ENCODE results near the gene LRRC74B. TPM values are rescaled to one million over a fixed set of nuclear protein-coding genes. Genes with fewer than 3 reads are reported as not detected.
"Not testable (repeated sequence)": the region's sequence is repeated elsewhere in the genome, so short reads cannot be mapped to it uniquely, and the experiment has no call there.

The LRRC74B gene
- total and polyA plus RNA-seq, 2 of the 4 experiments (the other 2 are of a cell fraction) = not detected

DNA sequence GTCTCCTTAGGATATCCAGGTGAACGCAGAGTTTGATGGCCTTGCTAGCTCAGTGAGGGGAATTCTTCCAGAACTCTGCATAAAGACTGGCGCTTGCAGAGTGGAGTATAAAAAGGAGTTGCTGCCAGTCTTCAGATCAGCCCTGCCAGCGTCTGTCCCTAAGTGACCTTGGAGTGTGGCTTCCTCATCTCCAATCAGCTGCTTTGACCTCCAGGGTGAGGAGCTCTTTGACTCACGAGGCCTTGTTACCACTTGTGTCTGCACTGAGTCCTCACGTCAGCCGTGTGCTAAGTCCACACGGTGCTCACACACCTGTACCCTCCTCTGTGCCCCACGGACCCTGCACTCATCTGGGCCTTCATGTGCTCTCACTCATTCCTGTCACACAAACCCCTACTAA is 14.6 kb downstream of the LRRC74B start:
- H4K91ac ChIP-seq (ENCODE audit: insufficient read depth, low read depth, low read length); dilution Hi-C loops (cut with HindIII; ENCODE audit: low sequenced_read_pairs, unreplicated experiment); H2BK15ac ChIP-seq (ENCODE audit: low read depth, low read length); H2BK5ac ChIP-seq (ENCODE audit: low read depth, low read length, poor library complexity, severe bottlenecking); H3K4me3 ChIP-seq (ENCODE audit: insufficient read depth, low read depth, low read length); ATAC-seq (ENCODE audit: low read depth); H3K18ac ChIP-seq (ENCODE audit: low read depth, low read length); H4K8ac ChIP-seq (ENCODE audit: low read depth in 2 of 2, low read length in 2 of 2); H2BK120ac ChIP-seq (ENCODE audit: low read depth, low read length); H4K5ac ChIP-seq (ENCODE audit: low read depth, low read length); H3K9me1 ChIP-seq (ENCODE audit: insufficient read depth, low read length); H2AK9ac ChIP-seq (replicated peaks; ENCODE audit: low read depth, low read length, poor library complexity); POLR2A ChIA-PET (ENCODE audit: unreplicated experiment); H3K4ac ChIP-seq (ENCODE audit: low read depth, low read length); H2AK5ac ChIP-seq (ENCODE audit: low read depth, low read length); H3K23ac ChIP-seq (ENCODE audit: low read depth, low read length); H3K4me1 ChIP-seq (ENCODE audit: control insufficient read depth, insufficient read depth, low read length); H3K36me3 ChIP-seq (ENCODE audit: control insufficient read depth, insufficient read depth, low read length); H2AFZ ChIP-seq (replicated peaks; ENCODE audit: low read length, poor library complexity); H2BK20ac ChIP-seq (ENCODE audit: low read depth, low read length); BruUV-seq (replicated peaks); H3K9ac ChIP-seq (ENCODE audit: low read depth, low read length); H3K27ac ChIP-seq (ENCODE audit: insufficient read depth, low read length); H3K9me3 ChIP-seq (ENCODE audit: control insufficient read depth, insufficient read depth, low read length); DNase-seq; intact Hi-C loops (cut with micrococcal nuclease); CTCF ChIA-PET; H3K4me2 ChIP-seq (ENCODE audit: low read depth, low read length); in situ Hi-C loops (cut with MboI; ENCODE audit: low sequenced_read_pairs); H3K56ac ChIP-seq (ENCODE audit: extremely low read depth, insufficient read depth, low read length); H3K79me1 ChIP-seq (ENCODE audit: low read depth in 1 of 2, low read length in 2 of 2); H4K20me1 ChIP-seq (ENCODE audit: insufficient read depth, low read length); H3K14ac ChIP-seq (replicated peaks; ENCODE audit: low read depth, low read length): not testable (repeated sequence)
- WGBS, 2 experiments (ENCODE audit: extremely low coverage in 2 of 2, insufficient read length in 1 of 2) = no CpG with 5 or more reads among the region's 8 CpGs
- H3K27me3 ChIP-seq (ENCODE audit: control insufficient read depth, insufficient read depth, low read length) = peaks cover 22% of the 10 kb centered on the region

DNA sequence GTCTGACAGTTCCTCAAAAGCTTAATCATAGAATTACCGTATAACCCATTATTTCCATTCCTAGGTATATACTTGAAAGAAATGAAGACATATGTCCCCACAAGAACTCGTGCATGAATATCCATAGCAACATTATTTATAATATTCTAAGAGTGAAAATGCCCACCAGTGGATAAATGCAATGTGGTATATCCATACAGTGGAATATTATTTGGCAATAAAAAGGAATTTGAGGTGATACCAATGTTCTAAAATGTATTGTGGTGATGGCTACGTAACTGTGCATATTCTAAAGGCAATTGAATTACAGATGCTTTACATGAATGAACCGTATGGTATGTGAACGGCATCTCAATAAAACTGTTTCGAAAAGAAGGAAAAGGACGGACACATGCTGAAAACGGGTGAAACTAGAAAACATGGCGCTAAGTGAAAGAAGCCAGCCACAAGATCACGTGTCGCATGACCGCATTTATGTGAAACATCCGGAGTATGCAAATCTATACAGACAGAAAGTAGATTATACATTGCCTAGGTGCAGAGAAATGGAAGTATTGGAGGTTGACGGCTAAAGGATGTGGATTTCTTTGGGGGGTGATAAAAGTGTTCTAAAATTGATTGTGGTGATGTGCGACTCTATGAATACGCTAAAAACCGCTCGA is 16.0 kb downstream of the LRRC74B start:
- H4K8ac ChIP-seq (ENCODE audit: low read depth in 2 of 2, low read length in 2 of 2); DNase-seq; H3K23ac ChIP-seq (ENCODE audit: low read depth, low read length); H3K9ac ChIP-seq (ENCODE audit: low read depth, low read length); H3K4me1 ChIP-seq (ENCODE audit: control insufficient read depth, insufficient read depth, low read length); H3K4ac ChIP-seq (ENCODE audit: low read depth, low read length); H3K56ac ChIP-seq (ENCODE audit: extremely low read depth, insufficient read depth, low read length); POLR2A ChIA-PET (ENCODE audit: unreplicated experiment); H4K5ac ChIP-seq (ENCODE audit: low read depth, low read length); H3K36me3 ChIP-seq (ENCODE audit: control insufficient read depth, insufficient read depth, low read length); H2BK120ac ChIP-seq (ENCODE audit: low read depth, low read length); H2BK15ac ChIP-seq (ENCODE audit: low read depth, low read length); H3K79me1 ChIP-seq (ENCODE audit: low read depth in 1 of 2, low read length in 2 of 2); H2AK9ac ChIP-seq (replicated peaks; ENCODE audit: low read depth, low read length, poor library complexity); H4K91ac ChIP-seq (ENCODE audit: insufficient read depth, low read depth, low read length); intact Hi-C loops (cut with micrococcal nuclease); H3K4me2 ChIP-seq (ENCODE audit: low read depth, low read length); H3K18ac ChIP-seq (ENCODE audit: low read depth, low read length); H2AK5ac ChIP-seq (ENCODE audit: low read depth, low read length); H3K9me3 ChIP-seq (ENCODE audit: control insufficient read depth, insufficient read depth, low read length); H3K9me1 ChIP-seq (ENCODE audit: insufficient read depth, low read length); ATAC-seq (ENCODE audit: low read depth); CTCF ChIA-PET; H2BK5ac ChIP-seq (ENCODE audit: low read depth, low read length, poor library complexity, severe bottlenecking); H4K20me1 ChIP-seq (ENCODE audit: insufficient read depth, low read length); H2BK20ac ChIP-seq (ENCODE audit: low read depth, low read length); H3K14ac ChIP-seq (replicated peaks; ENCODE audit: low read depth, low read length); in situ Hi-C loops (cut with MboI; ENCODE audit: low sequenced_read_pairs); H3K4me3 ChIP-seq (ENCODE audit: insufficient read depth, low read depth, low read length); dilution Hi-C loops (cut with HindIII; ENCODE audit: low sequenced_read_pairs, unreplicated experiment); H3K27ac ChIP-seq (ENCODE audit: insufficient read depth, low read length); H2AFZ ChIP-seq (replicated peaks; ENCODE audit: low read length, poor library complexity); BruUV-seq (replicated peaks): not testable (repeated sequence)
- H3K27me3 ChIP-seq (ENCODE audit: control insufficient read depth, insufficient read depth, low read length) = peaks cover 14% of the 10 kb centered on the region
- 67% methylated on average over 1 of the region's 18 CpGs; no CpG with 5 or more reads in 1 of the 2 experiments for WGBS, 2 experiments (ENCODE audit: extremely low coverage in 2 of 2, insufficient read length in 1 of 2)

Data from IMR-90 (cell line).